Neutrophil (primary cell): ENCODE data around the gene ZNF142.

Source experiments
- H3K27ac ChIP-seq: fragments of 200-600 bp; sonication (generic); 2 replicates; pipeline ENCODE4 v1.5.1; 2016; ENCODE audit warnings: mild to moderate bottlenecking, moderate library complexity
- H3K27me3 ChIP-seq: fragments of 200-600 bp; sonication (generic); 2 replicates; pipeline ENCODE4 v1.6.0; 2016; ENCODE audit warnings: mild to moderate bottlenecking
- H3K36me3 ChIP-seq: fragments of 200-600 bp; sonication (generic); 2 replicates; pipeline ENCODE4 v1.5.1; 2017
- H3K4me1 ChIP-seq, 2 experiments: fragments of 200-600 bp in 1 of 2; sonication (generic) in 1 of 2; 1 replicate in 1 of 2; 2 replicates in 1 of 2; pipeline versions ENCODE4 v1.5.1 to v1.6.1; 2013 to 2016; ENCODE audit warnings: low read depth in 1 of 2, low read length in 1 of 2, mild to moderate bottlenecking in 1 of 2, moderate library complexity in 1 of 2; ENCODE audit not compliant: control insufficient read depth in 1 of 2, insufficient read depth in 1 of 2
- H3K4me3 ChIP-seq, 2 experiments: fragments of 200-600 bp in 1 of 2; sonication (generic) in 1 of 2; 1 replicate in 1 of 2; 2 replicates in 1 of 2; pipeline ENCODE4 v1.5.1; 2013 to 2016; ENCODE audit warnings: low read depth in 1 of 2, low read length in 1 of 2, mild to moderate bottlenecking in 1 of 2, moderate library complexity in 1 of 2
- H3K9me3 ChIP-seq: fragments of 200-600 bp; sonication (generic); 2 replicates; pipeline ENCODE4 v1.5.1; 2016
- CTCF ChIP-seq: fragments of 200-600 bp; sonication (generic); IDR thresholded peaks from 2 replicates; pipeline ENCODE4 v1.5.1; 2016; ENCODE audit warnings: antibody characterized with exemption

ZNF142 gene

GRCh38 chr2:218642121-218642656, 17.2 kb downstream of the ZNF142 start:
- Histone ChIP-seq H3K4me3 (no peak overlapping the region), H3K27ac (no peak overlapping the region), H3K36me3 (peaks cover 91% of the 10 kb centered on the region), H3K4me1 (no peaks in the 10 kb centered on the region), H3K27me3 (no peaks in the 10 kb centered on the region), H3K9me3 (no peaks in the 10 kb centered on the region)
- TF ChIP-seq CTCF: no peak

- Histone ChIP-seq H3K4me3 (no peak overlapping the region), H3K27me3 (no peaks in the 10 kb centered on the region), H3K4me1 (peaks cover 6% of the 10 kb centered on the region in 2 experiments), H3K27ac (no peak overlapping the region), H3K9me3 (no peaks in the 10 kb centered on the region), H3K36me3 (peaks cover 92% of the 10 kb centered on the region)
- no peak for TF ChIP-seq CTCF
Observed at GRCh38 chr2:218638372-218638771, 21.1 kb downstream of the ZNF142 start.

- Histone ChIP-seq H3K9me3 (no peaks in the 10 kb centered on the region), H3K4me3 (no peak overlapping the region), H3K36me3 (peaks cover 78% of the 10 kb centered on the region), H3K27me3 (no peaks in the 10 kb centered on the region), H3K27ac (no peak overlapping the region), H3K4me1 (peaks cover 6% of the 10 kb centered on the region in 2 experiments)
- no peak for TF ChIP-seq CTCF
Observed at GRCh38 chr2:218635719-218636118, 23.7 kb downstream of the ZNF142 start.

- H3K27me3 ChIP-seq: no peaks in the 10 kb centered on the region
- H3K9me3 ChIP-seq: no peaks in the 10 kb centered on the region
- no peak overlapping the region for H3K27ac ChIP-seq
- peaks cover 6% of the 10 kb centered on the region in 2 experiments for H3K4me1 ChIP-seq
- peaks cover 41% of the 10 kb centered on the region for H3K36me3 ChIP-seq
- TF ChIP-seq CTCF: no peak
- no peak overlapping the region for H3K4me3 ChIP-seq
Observed at GRCh38 chr2:218631837-218632236, 27.6 kb downstream of the ZNF142 start.

- TF ChIP-seq CTCF: no peak
- Histone ChIP-seq H3K36me3 (peaks cover 2% of the 10 kb centered on the region), H3K27ac (no peak overlapping the region), H3K27me3 (no peaks in the 10 kb centered on the region), H3K4me3 (no peak overlapping the region), H3K4me1 (no peaks in the 10 kb centered on the region), H3K9me3 (no peaks in the 10 kb centered on the region)
Observed at GRCh38 chr2:218627939-218628338, 31.5 kb downstream of the ZNF142 start.

- no peak overlapping the region for H3K27ac ChIP-seq
- H3K4me1 ChIP-seq: no peaks in the 10 kb centered on the region
- no peaks in the 10 kb centered on the region for H3K36me3 ChIP-seq
- H3K4me3 ChIP-seq: no peak overlapping the region
- no peak for TF ChIP-seq CTCF
- no peaks in the 10 kb centered on the region for H3K27me3 ChIP-seq
- no peaks in the 10 kb centered on the region for H3K9me3 ChIP-seq
Observed at GRCh38 chr2:218626369-218626768, 33.1 kb downstream of the ZNF142 start.
